Adrenal gland (tissue), 19 donors: ENCODE results near the gene STIP1. TPM values are rescaled to one million over a fixed set of nuclear protein-coding genes. Genes with fewer than 3 reads are reported as not detected.
A peak's percentile ranks its signal among the peaks of the same experiment; 100 is the strongest.

Experiments used
- DNase-seq, 7 donors: peaks; one replicate each; pipeline ENCODE4 v3.0.0-alpha.2; 2019 to 2020
- H3K27ac ChIP-seq, 5 donors: fragments of 200-600 bp; sonication (generic) in 4 of 5; 1 replicate in 3 of 5; 2 replicates in 2 of 5; pipeline versions ENCODE4 v1.5.1 to v1.8.0; 2016 to 2020; ENCODE audit warnings: mild to moderate bottlenecking in 1 of 5
- H3K27me3 ChIP-seq: fragments of 200-600 bp; 2 replicates; pipeline ENCODE4 v1.8.0; 2021
- H3K36me3 ChIP-seq, 2 donors: fragments of 200-600 bp; replicated peaks in 1 of 2; 1 replicate in 1 of 2; 2 replicates in 1 of 2; pipeline versions ENCODE4 v1.5.1 to v1.8.0; 2018 to 2022
- H3K4me1 ChIP-seq, 2 donors: fragments of 200-600 bp; replicated peaks in 1 of 2; 1 replicate in 1 of 2; 2 replicates in 1 of 2; pipeline versions ENCODE4 v1.5.1 to v1.8.0; 2018 to 2021
- H3K4me3 ChIP-seq, 4 donors: fragments of 200-600 bp; sonication (generic) in 3 of 4; one replicate each; pipeline ENCODE4 v1.5.1; 2016 to 2018
- H3K9me3 ChIP-seq, 3 donors: fragments of 200-600 bp; sonication (generic) in 1 of 3; replicated peaks in 1 of 3; 1 replicate in 2 of 3; 2 replicates in 1 of 3; pipeline versions ENCODE4 v1.5.1 to v1.8.0; 2016 to 2021
- CTCF ChIP-seq, 6 experiments: fragments of 450-650 bp in 4 of 6; fragments of 200-600 bp in 2 of 6; sonication (generic) in 1 of 6; IDR thresholded peaks; 1 replicate in 5 of 6; 2 replicates in 1 of 6; pipeline versions ENCODE4 v1.5.1 to v1.8.0; 2016 to 2021; ENCODE audit warnings: antibody characterized with exemption in 6 of 6, mild to moderate bottlenecking in 2 of 6, moderate library complexity in 1 of 6
- POLR2A ChIP-seq, 2 donors: fragments of 450-650 bp; IDR thresholded peaks; one replicate each; pipeline ENCODE4 v1.6.1; 2017; ENCODE audit warnings: antibody characterized with exemption in 2 of 2, mild to moderate bottlenecking in 2 of 2, moderate library complexity in 1 of 2
- WGBS, 4 donors: extraction: QIAGEN DNeasy Blood & Tissue Kit in 2 of 4; methylation state at CpG; one replicate each; pipeline versions ENCODE4 v1.1.5 to v1.1.7; 2013 to 2017; 5-methylcytosine and 5-hydroxymethylcytosine counted together
- intact Hi-C, 2 donors: fragments of 100-400 bp; cut with DNase I; formaldehyde crosslinking; loops; one replicate each; pipeline versions ENCODE4 v1.14.1 to v1.15.0; 2022 to 2023
- long read RNA-seq, 10 donors: library from polyadenylated mRNA in 3 of 10; unstranded in 2 of 10; stranded (forward) in 1 of 10; transcript quantifications; one replicate each; pipeline ENCODE4 v2.0.0 and lab custom pipeline, GENCODE V29; 2021 to 2026
- polyA plus RNA-seq, 3 donors: library from polyadenylated mRNA; stranded (reverse); fragments of 200-250 nt in 2 of 3; fragments of 350-450 nt in 1 of 3; fragmentation: Illumina TruSeq in 1 of 3; extraction: RNeasy Lipid Tissue Mini Kit (QIAGEN cat#74804) in 1 of 3; gene quantifications; one replicate each; pipeline ENCODE4 v1.2.3, GENCODE V29; 2013 to 2014
- total RNA-seq, 9 donors: library from RNA; depleted of rRNA in 4 of 9; stranded (reverse); fragments of >200 nt in 4 of 9; fragments of 120-200 nt in 1 of 9; fragmentation: NEBNext Ultra II Directional in 1 of 9; extraction: Animal tissue kit (Norgen Biotek cat#: 25700) in 1 of 9; gene quantifications; one replicate each; pipeline versions ENCODE4 v1.1.0 to v1.2.4, GENCODE V29; 2013 to 2023
- donor health status: healthy with polysubstance abuse.
- donor health status: Bipolar disorder and iron deficiency.
- donor health status: DM: yes; HTN: yes; CAD: no.
- donor health status: DM: no; HTN: no; CAD: no.
- donor health status: DM: no; HTN: no; CAD: no.
- donor health status: DM: yes; HTN: yes; CAD: no.

STIP1 gene
- 100 to 1,000 TPM; 126 to 404 (median 184) TPM for total RNA-seq
- polyA plus RNA-seq = 100 to 1,000 TPM in 1 of 3 donors, 10 to 100 TPM in 2; 82.1 to 523 (median 91.4) TPM
- long read RNA-seq, donor 1, transcript STIP1-211 (5 exons, 772 nt) = minor isoform, 6 of 125 reads
- long read RNA-seq, donor 1, transcript STIP1-201 (14 exons, 2,196 nt) = major isoform, 22 of 125 reads
- long read RNA-seq, donor 1, partial matches to known transcripts = 80 of 125 reads
- long read RNA-seq, donor 1, other reads (novel, unspliced or antisense) = 8 of 125 reads
- long read RNA-seq, donor 2, transcript STIP1-201 (14 exons, 2,196 nt) = major isoform, 7 of 71 reads
- long read RNA-seq, donor 2, transcript STIP1-211 (5 exons, 772 nt) = minor isoform, 5 of 71 reads
- long read RNA-seq, donor 2, partial matches to known transcripts = 50 of 71 reads
- long read RNA-seq, donor 2, other reads (novel, unspliced or antisense) = 0 of 71 reads
- long read RNA-seq, donor 3, transcript STIP1-201 (14 exons, 2,196 nt) = major isoform, 12 of 53 reads
- long read RNA-seq, donor 3, partial matches to known transcripts = 36 of 53 reads
- long read RNA-seq, donor 3, other reads (novel, unspliced or antisense) = 0 of 53 reads
- long read RNA-seq, donor 4, transcript STIP1-211 (5 exons, 772 nt) = minor isoform, 5 of 118 reads
- long read RNA-seq, donor 4, transcript STIP1-201 (14 exons, 2,196 nt) = major isoform, 97 of 118 reads
- long read RNA-seq, donor 4, partial matches to known transcripts = 11 of 118 reads
- long read RNA-seq, donor 4, other reads (novel, unspliced or antisense) = 5 of 118 reads
- long read RNA-seq, donor 5, transcript STIP1-201 (14 exons, 2,196 nt) = major isoform, 290 of 331 reads
- long read RNA-seq, donor 5, partial matches to known transcripts = 10 of 331 reads
- long read RNA-seq, donor 5, other reads (novel, unspliced or antisense) = 30 of 331 reads
- long read RNA-seq, donor 6, transcript STIP1-201 (14 exons, 2,196 nt) = major isoform, 58 of 67 reads
- long read RNA-seq, donor 6, partial matches to known transcripts = 5 of 67 reads
- long read RNA-seq, donor 6, other reads (novel, unspliced or antisense) = 3 of 67 reads
- long read RNA-seq, donor 7, transcript STIP1-201 (14 exons, 2,196 nt) = major isoform, 5 of 37 reads
- long read RNA-seq, donor 7, partial matches to known transcripts = 23 of 37 reads
- long read RNA-seq, donor 7, other reads (novel, unspliced or antisense) = 0 of 37 reads
- long read RNA-seq, donor 8, transcript STIP1-206 (5 exons, 582 nt) = minor isoform, 5 of 140 reads
- long read RNA-seq, donor 8, transcript STIP1-201 (14 exons, 2,196 nt) = major isoform, 25 of 140 reads
- long read RNA-seq, donor 8, partial matches to known transcripts = 102 of 140 reads
- long read RNA-seq, donor 8, other reads (novel, unspliced or antisense) = 0 of 140 reads
- long read RNA-seq, donor 9, transcript STIP1-201 (14 exons, 2,196 nt) = major isoform, 11 of 48 reads
- long read RNA-seq, donor 9, transcript STIP1-211 (5 exons, 772 nt) = minor isoform, 6 of 48 reads
- long read RNA-seq, donor 9, partial matches to known transcripts = 25 of 48 reads
- long read RNA-seq, donor 9, other reads (novel, unspliced or antisense) = 0 of 48 reads
- long read RNA-seq, donor 10, transcript STIP1-201 (14 exons, 2,196 nt) = major isoform, 6 of 37 reads
- long read RNA-seq, donor 10, partial matches to known transcripts = 23 of 37 reads
- long read RNA-seq, donor 10, other reads (novel, unspliced or antisense) = 0 of 37 reads

- peak within 1 kb of the TSS; percentile 80 to 100 (median 94) for H3K27ac ChIP-seq
- intact Hi-C loops = no loop called here
- H3K4me3 ChIP-seq = peak within 1 kb of the TSS in 3 of 4 donors; percentile 28 to 61 (median 60)
- DNase-seq = peak; percentile 99 to 100 (median 100)
- whole genome bisulfite sequencing, 4 donors = 0 to 1% (median 0%) methylated on average over 15 to 74 of the region's 74 CpGs
- H3K4me1 ChIP-seq = peaks cover 22 to 56% of the 10 kb centered on the region in 2 donors
- H3K9me3 ChIP-seq = no peaks in the 10 kb centered on the region
- no peaks in the 10 kb centered on the region for H3K27me3 ChIP-seq
- peak; percentile 48 to 51 for TF ChIP-seq POLR2A (IDR thresholded peaks at IDR 0.05)
- peak in 4 of 6 experiments; percentile 10 to 52 (median 33) for TF ChIP-seq CTCF (IDR thresholded peaks at IDR 0.05)
- peaks cover 0 to 6% of the 10 kb centered on the region in 2 donors for H3K36me3 ChIP-seq
Measured at GRCh38 chr11:64185693-64186491, at the start of gene STIP1. Gene STIP1 (plus strand): TSS chr11:64186171. CDS start chr11:64186262, 91 bp downstream.

GRCh38 chr11:64136765-64137441 lies 49.1 kb upstream of the STIP1 start:
- no peak overlapping the region for H3K27ac ChIP-seq
- intact Hi-C loops = no loop called here
- WGBS, 4 donors = 78 to 83% (median 81%) methylated on average over 15 to 17 of the region's 17 CpGs

More at GRCh38 chr11:64136765-64137441, 49.1 kb upstream of the STIP1 start:
- DNase-seq = no peak
- H3K27me3 ChIP-seq = no peaks in the 10 kb centered on the region
- TF ChIP-seq CTCF (IDR thresholded peaks at IDR 0.05) (no peak), POLR2A (IDR thresholded peaks at IDR 0.05) (no peak)
- H3K9me3 ChIP-seq = no peaks in the 10 kb centered on the region
- H3K4me3 ChIP-seq = no peak overlapping the region
- H3K36me3 ChIP-seq = no peaks in the 10 kb centered on the region
- no peaks in the 10 kb centered on the region for H3K4me1 ChIP-seq
